NB4 (cell line): ENCODE measurements around the gene HCAR2.

ENCODE experiments used
- CTCF ChIP-seq: IDR thresholded peaks from one replicate; pipeline ENCODE4 v1.5.1; 2012; ENCODE audit warnings: low read depth, low read length
- MAX ChIP-seq: IDR thresholded peaks from 2 replicates; pipeline ENCODE4 v1.6.1; 2011; ENCODE audit warnings: low read depth, low read length

- TF ChIP-seq CTCF (no peak), MAX (no peak)
Observed at GRCh38 chr12:122681814-122682213, 21.3 kb downstream of the HCAR2 start.
